Mesenchymal stem cell (in vitro differentiated cells and primary cell): ENCODE results near the gene VWA8.
A peak's percentile ranks its signal among the peaks of the same experiment; 100 is the strongest.

Source experiments
- DNase-seq: peaks from one replicate; pipeline ENCODE4 v3.0.0-alpha.2; 2013
- H2AFZ ChIP-seq: one replicate; pipeline ENCODE4 v1.6.1; 2013; ENCODE audit warnings: low read depth, mild to moderate bottlenecking, control low read depth, inconsistent platforms, low read length, moderate library complexity
- H2AK5ac ChIP-seq: 2 replicates; pipeline ENCODE4 v1.6.1; 2013; ENCODE audit warnings: low read length, moderate library complexity, mild to moderate bottlenecking, inconsistent platforms; ENCODE audit not compliant: severe bottlenecking
- H2BK120ac ChIP-seq: one replicate; pipeline ENCODE4 v1.6.1; 2013; ENCODE audit warnings: low read depth, mild to moderate bottlenecking, inconsistent platforms, low read length, moderate library complexity
- H2BK12ac ChIP-seq, 2 experiments: one replicate each; pipeline ENCODE4 v1.6.1; 2013; ENCODE audit warnings: inconsistent platforms in 2 of 2, low read length in 2 of 2, mild to moderate bottlenecking in 2 of 2, moderate library complexity in 2 of 2, control low read depth in 1 of 2
- H2BK15ac ChIP-seq: one replicate; pipeline ENCODE4 v1.6.1; 2013; ENCODE audit warnings: mild to moderate bottlenecking, low read depth, inconsistent platforms; ENCODE audit not compliant: poor library complexity, severe bottlenecking
- H2BK5ac ChIP-seq: 2 replicates; pipeline ENCODE4 v1.6.1; 2013; ENCODE audit warnings: low read depth, mild to moderate bottlenecking, low read length, control low read depth, inconsistent platforms; ENCODE audit not compliant: poor library complexity, severe bottlenecking
- H3K14ac ChIP-seq, 2 experiments: one replicate each; pipeline ENCODE4 v1.6.1; 2013; ENCODE audit warnings: inconsistent platforms in 2 of 2, low read length in 2 of 2, control low read depth in 1 of 2, mild to moderate bottlenecking in 1 of 2, moderate library complexity in 1 of 2
- H3K18ac ChIP-seq, 2 experiments: one replicate each; pipeline ENCODE4 v1.6.1; 2013; ENCODE audit warnings: inconsistent platforms in 2 of 2, low read length in 2 of 2, control low read depth in 1 of 2, low read depth in 1 of 2, mild to moderate bottlenecking in 1 of 2
- H3K23ac ChIP-seq, 2 experiments: one replicate each; pipeline ENCODE4 v1.6.1; 2013; ENCODE audit warnings: inconsistent platforms in 2 of 2, low read length in 2 of 2, mild to moderate bottlenecking in 2 of 2, moderate library complexity in 2 of 2, control low read depth in 1 of 2
- H3K27ac ChIP-seq: 2 replicates; pipeline ENCODE4 v1.5.1; 2013; ENCODE audit warnings: mild to moderate bottlenecking, moderate library complexity, low read length, control low read depth, inconsistent platforms; ENCODE audit not compliant: poor library complexity, severe bottlenecking
- H3K27me3 ChIP-seq, 2 experiments: 2 replicates each; pipeline versions ENCODE4 v1.6.1 to v1.7.0; 2013; ENCODE audit warnings: low read length in 2 of 2, mild to moderate bottlenecking in 2 of 2, moderate library complexity in 2 of 2, control low read depth in 1 of 2, inconsistent platforms in 1 of 2; ENCODE audit not compliant: control insufficient read depth in 1 of 2, insufficient read depth in 1 of 2
- H3K36me3 ChIP-seq, 2 experiments: 2 replicates each; pipeline versions ENCODE4 v1.6.1 to v1.7.0; 2013; ENCODE audit warnings: low read length in 2 of 2, control low read depth in 1 of 2, inconsistent platforms in 1 of 2, low read depth in 1 of 2, mild to moderate bottlenecking in 1 of 2; ENCODE audit not compliant: insufficient read depth in 2 of 2, control insufficient read depth in 1 of 2
- H3K4ac ChIP-seq, 2 experiments: one replicate each; pipeline ENCODE4 v1.6.1; 2013; ENCODE audit warnings: inconsistent platforms in 2 of 2, low read length in 2 of 2, mild to moderate bottlenecking in 2 of 2, moderate library complexity in 2 of 2, control low read depth in 1 of 2, low read depth in 1 of 2
- H3K4me1 ChIP-seq: 2 replicates; pipeline ENCODE4 v1.6.1; 2013; ENCODE audit warnings: low read depth, low read length, control low read depth; ENCODE audit not compliant: control insufficient read depth, insufficient read depth
- H3K4me2 ChIP-seq: 2 replicates; pipeline ENCODE4 v1.6.1; 2013; ENCODE audit warnings: low read length, mild to moderate bottlenecking, inconsistent platforms; ENCODE audit not compliant: poor library complexity, severe bottlenecking
- H3K4me3 ChIP-seq, 2 experiments: 2 replicates each; pipeline versions ENCODE4 v1.5.1 to v1.7.0; 2013; ENCODE audit warnings: low read length in 2 of 2, mild to moderate bottlenecking in 2 of 2, control low read depth in 1 of 2, low read depth in 1 of 2; ENCODE audit not compliant: insufficient read depth in 1 of 2
- H3K79me1 ChIP-seq: replicated peaks from 2 replicates; pipeline ENCODE4 v1.6.1; 2013; ENCODE audit warnings: mild to moderate bottlenecking, control low read depth, low read length, inconsistent platforms; ENCODE audit not compliant: poor library complexity, severe bottlenecking
- H3K9ac ChIP-seq: 2 replicates; pipeline ENCODE4 v1.7.0; 2013; ENCODE audit warnings: mild to moderate bottlenecking, low read length, moderate library complexity
- H3K9me3 ChIP-seq: 2 replicates; pipeline ENCODE4 v1.7.0; 2013; ENCODE audit warnings: mild to moderate bottlenecking, low read length; ENCODE audit not compliant: control insufficient read depth
- H4K8ac ChIP-seq: one replicate; pipeline ENCODE4 v1.6.1; 2013; ENCODE audit warnings: inconsistent platforms, mild to moderate bottlenecking, low read length, moderate library complexity
- H4K91ac ChIP-seq: one replicate; pipeline ENCODE4 v1.6.1; 2013; ENCODE audit warnings: mild to moderate bottlenecking, low read length, inconsistent platforms
- WGBS: methylation state at CpG from one replicate; pipeline ENCODE4 v1.1.7; 2013; ENCODE audit warnings: mixed read lengths; 5-methylcytosine and 5-hydroxymethylcytosine counted together

The VWA8 gene

GRCh38 chr13:41700790-41701310, 260.1 kb downstream of the VWA8 start:
- H2AK5ac ChIP-seq, result no peak overlapping the region
- H2BK15ac ChIP-seq, result no peak overlapping the region
- H3K9me3 ChIP-seq, result no peaks in the 10 kb centered on the region
- H3K4me1 ChIP-seq, result peaks cover 2% of the 10 kb centered on the region
- no peaks in the 10 kb centered on the region for H3K27me3 ChIP-seq
- no peak overlapping the region for H3K23ac ChIP-seq
- no peak overlapping the region for H4K8ac ChIP-seq
- peak; percentile 18 for DNase-seq
- H3K36me3 ChIP-seq, result peaks cover 0 to 12% of the 10 kb centered on the region in 2 experiments
- H3K14ac ChIP-seq, result no peak overlapping the region
- H2BK12ac ChIP-seq, result no peak overlapping the region
- H3K18ac ChIP-seq, result no peak overlapping the region
- no peak overlapping the region for H4K91ac ChIP-seq
- no peaks in the 10 kb centered on the region for H3K79me1 ChIP-seq
- H3K4me3 ChIP-seq, result no peak overlapping the region
- no peak overlapping the region for H2AFZ ChIP-seq
- H3K4me2 ChIP-seq, result no peak overlapping the region
- no peak overlapping the region for H3K4ac ChIP-seq
- no peak overlapping the region for H3K27ac ChIP-seq
- H2BK5ac ChIP-seq, result no peak overlapping the region
- H3K9ac ChIP-seq, result peak overlapping the region; percentile 16
- H2BK120ac ChIP-seq, result no peak overlapping the region

GRCh38 chr13:41699759-41700158, 261.1 kb downstream of the VWA8 start:
- Histone ChIP-seq H3K79me1 (no peaks in the 10 kb centered on the region), H3K4me1 (peaks cover 2% of the 10 kb centered on the region), H3K23ac (no peak overlapping the region), H3K36me3 (peaks cover 0 to 12% of the 10 kb centered on the region in 2 experiments), H3K18ac (no peak overlapping the region), H3K27me3 (no peaks in the 10 kb centered on the region), H2BK12ac (no peak overlapping the region), H2BK120ac (no peak overlapping the region), H3K9ac (no peak overlapping the region), H2AK5ac (no peak overlapping the region), H3K4ac (no peak overlapping the region), H4K91ac (no peak overlapping the region), H2AFZ (no peak overlapping the region), H2BK15ac (no peak overlapping the region), H3K14ac (no peak overlapping the region), H4K8ac (no peak overlapping the region), H3K27ac (no peak overlapping the region), H2BK5ac (no peak overlapping the region), H3K9me3 (no peaks in the 10 kb centered on the region), H3K4me3 (no peak overlapping the region), H3K4me2 (no peak overlapping the region)
- DNase-seq, result no peak
- 100% methylated on average over 1 of the region's 1 CpG for WGBS

GRCh38 chr13:41697578-41697977, 263.3 kb downstream of the VWA8 start:
- 91% methylated on average over 6 of the region's 6 CpGs for WGBS
- peaks cover 2% of the 10 kb centered on the region for H3K4me1 ChIP-seq

GRCh38 chr13:41696163-41697003, 264.5 kb downstream of the VWA8 start:
- no peak overlapping the region for H3K4me3 ChIP-seq
- DNase-seq, result peak; percentile 86
- peaks cover 2% of the 10 kb centered on the region for H3K4me1 ChIP-seq
- no peak overlapping the region for H3K4me2 ChIP-seq
- no peaks in the 10 kb centered on the region for H3K9me3 ChIP-seq
- H3K9ac ChIP-seq, result peak overlapping the region; percentile 4
- H3K36me3 ChIP-seq, result peaks cover 0 to 12% of the 10 kb centered on the region in 2 experiments
- no peak overlapping the region for H3K18ac ChIP-seq
- H2BK12ac ChIP-seq, result no peak overlapping the region
- no peak overlapping the region for H3K27ac ChIP-seq
- H3K27me3 ChIP-seq, result no peaks in the 10 kb centered on the region
- no peak overlapping the region for H3K14ac ChIP-seq
- H3K23ac ChIP-seq, result no peak overlapping the region
- no peak overlapping the region for H2AK5ac ChIP-seq
- H4K91ac ChIP-seq, result no peak overlapping the region
- no peak overlapping the region for H2BK15ac ChIP-seq
- H3K79me1 ChIP-seq, result no peaks in the 10 kb centered on the region
- H2BK120ac ChIP-seq, result no peak overlapping the region
- H4K8ac ChIP-seq, result no peak overlapping the region
- no peak overlapping the region for H3K4ac ChIP-seq
- no peak overlapping the region for H2BK5ac ChIP-seq
- no peak overlapping the region for H2AFZ ChIP-seq

More at GRCh38 chr13:41697578-41697977, 263.3 kb downstream of the VWA8 start:
- Histone ChIP-seq H2BK5ac (no peak overlapping the region), H4K91ac (no peak overlapping the region), H3K9ac (no peak overlapping the region), H2AFZ (no peak overlapping the region), H2AK5ac (peak overlapping the region; percentile 59), H3K27ac (no peak overlapping the region), H3K27me3 (no peaks in the 10 kb centered on the region), H2BK120ac (no peak overlapping the region), H3K4me2 (no peak overlapping the region), H3K79me1 (no peaks in the 10 kb centered on the region), H3K36me3 (peaks cover 0 to 12% of the 10 kb centered on the region in 2 experiments), H3K4me3 (no peak overlapping the region), H2BK15ac (no peak overlapping the region), H3K23ac (no peak overlapping the region), H3K4ac (no peak overlapping the region), H3K9me3 (no peaks in the 10 kb centered on the region), H3K18ac (peak overlapping the region in 1 of 2 experiments; percentile 56), H2BK12ac (peak overlapping the region in 1 of 2 experiments; percentile 47), H4K8ac (no peak overlapping the region), H3K14ac (peak overlapping the region in 1 of 2 experiments; percentile 90)
- DNase-seq, result no peak
